CD4-positive, alpha-beta T cell treated with Interferon gamma for 1 hour (primary cell): ENCODE data around the gene PLA2G4A.

ENCODE experiments used
- DNase-seq: peaks from one replicate; pipeline ENCODE4 v3.0.0-alpha.2; 2020

PLA2G4A gene

DNA sequence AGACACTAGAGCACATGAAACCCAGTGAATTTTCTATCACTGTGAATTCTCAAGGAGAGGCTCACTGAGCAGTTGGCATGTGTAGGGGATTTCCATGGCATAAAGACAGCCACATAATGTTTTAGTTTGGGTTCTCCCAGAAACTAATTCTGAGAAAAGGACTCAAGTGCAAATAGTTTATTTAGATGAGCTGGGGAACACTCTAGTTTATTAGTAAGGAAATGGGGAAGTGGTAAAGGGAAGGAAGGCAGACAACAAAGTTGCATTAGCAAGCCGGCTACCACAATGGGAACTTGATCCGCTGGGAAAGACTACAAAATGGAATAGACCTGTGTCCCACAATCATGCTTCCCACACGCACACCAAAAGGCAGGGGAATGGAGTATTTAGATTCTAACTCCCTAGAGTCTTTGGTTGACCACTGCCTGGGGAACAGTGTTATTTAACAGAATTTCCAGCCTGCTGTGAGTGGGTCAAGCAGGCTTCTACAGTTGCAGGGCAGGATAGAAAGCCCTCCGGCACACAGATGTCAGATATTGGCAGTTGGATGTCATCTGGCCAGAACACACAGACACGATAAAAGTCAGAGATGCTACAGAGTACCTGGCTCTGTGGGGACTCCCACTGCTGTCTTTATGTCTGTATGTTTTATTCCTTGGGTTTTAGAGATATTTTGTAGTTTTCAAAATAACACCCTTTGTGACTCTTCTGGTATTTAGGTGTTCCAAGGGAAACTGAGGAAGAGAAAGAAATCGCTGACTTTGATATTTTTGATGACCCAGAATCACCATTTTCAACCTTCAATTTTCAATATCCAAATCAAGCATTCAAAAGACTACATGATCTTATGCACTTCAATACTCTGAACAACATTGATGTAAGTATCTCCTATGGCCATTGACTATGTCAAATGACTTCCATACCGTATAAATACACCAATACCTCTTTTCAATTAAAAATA lies 150.1 kb downstream of the PLA2G4A start:
- DNase-seq = no peak

DNA sequence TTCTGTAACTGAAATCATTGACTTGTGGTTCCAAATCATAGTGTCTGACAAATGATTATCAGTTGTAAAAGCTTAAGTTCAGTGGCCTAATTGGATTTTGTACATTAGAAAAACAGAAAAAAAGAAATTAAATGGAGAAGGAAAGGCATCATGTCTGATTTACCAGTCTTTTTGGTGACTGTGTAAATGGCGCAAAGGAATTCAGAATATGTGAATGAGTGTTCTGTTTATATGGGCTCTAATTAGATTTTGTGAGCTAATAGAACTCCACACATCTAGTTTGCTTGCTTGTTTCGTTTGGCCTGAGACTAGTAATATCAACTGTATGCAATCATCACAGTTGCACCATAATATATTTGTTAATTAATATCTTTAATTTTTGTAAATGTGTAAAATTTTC lies 151.7 kb downstream of the PLA2G4A start:
- DNase-seq = no peak

DNA sequence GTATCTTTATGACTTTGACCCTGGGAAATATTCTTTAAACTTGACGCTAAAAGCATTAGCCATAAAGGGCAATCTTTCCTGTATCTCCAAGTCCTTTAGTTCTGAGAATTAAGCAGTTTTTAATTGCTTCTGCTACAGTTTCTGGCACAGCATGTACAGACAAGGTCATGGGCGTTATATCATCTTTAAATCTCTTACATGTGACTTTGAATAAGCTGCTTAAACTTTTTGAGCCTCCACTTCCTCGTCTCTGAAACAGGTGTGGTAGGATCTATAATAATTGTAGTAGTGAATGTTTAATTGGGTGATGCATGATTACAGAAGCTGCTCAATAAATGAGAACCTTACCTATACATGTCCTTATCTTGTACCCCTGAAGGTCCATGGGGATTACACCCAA lies 153.4 kb downstream of the PLA2G4A start:
- DNase-seq = no peak

DNA sequence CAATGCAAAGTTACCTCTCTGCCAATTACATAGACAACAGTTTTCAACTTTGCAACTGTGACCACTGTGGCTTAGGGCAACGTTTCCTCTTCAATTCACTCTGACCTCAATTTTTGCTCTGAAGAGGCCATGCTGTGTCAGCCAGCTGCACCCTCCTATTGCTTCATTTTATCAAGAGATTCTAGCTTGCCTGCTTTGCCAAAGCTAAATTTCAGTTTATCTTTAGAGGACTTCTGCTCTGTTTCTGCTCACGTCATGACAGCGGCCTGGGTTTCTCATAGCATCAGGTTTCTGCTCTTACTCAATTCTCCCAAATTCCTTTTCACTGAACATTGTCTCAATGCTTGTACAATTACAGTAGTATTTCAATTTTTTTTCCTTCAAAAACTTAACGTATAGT lies 154.6 kb downstream of the PLA2G4A start:
- DNase-seq = no peak

DNA sequence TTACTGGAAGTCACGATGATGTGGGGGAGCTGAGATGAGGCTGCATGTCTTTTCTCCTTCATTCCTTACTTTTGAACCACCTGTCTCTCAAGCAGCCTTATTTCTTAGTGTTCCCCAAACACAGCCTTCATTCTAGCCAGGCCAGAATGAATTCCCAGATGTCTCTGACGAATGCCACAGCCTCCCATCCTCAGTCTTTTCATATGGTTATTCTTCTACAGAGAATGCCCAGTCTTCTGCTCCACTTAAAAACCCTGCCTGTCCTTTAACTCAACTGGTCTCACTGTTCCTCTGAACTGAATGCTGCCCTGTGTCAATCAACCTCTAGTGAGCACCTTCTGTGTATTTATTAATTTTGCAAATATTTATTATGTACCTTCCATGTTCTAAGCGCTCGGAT lies 156.2 kb downstream of the PLA2G4A start:
- no peak for DNase-seq

DNA sequence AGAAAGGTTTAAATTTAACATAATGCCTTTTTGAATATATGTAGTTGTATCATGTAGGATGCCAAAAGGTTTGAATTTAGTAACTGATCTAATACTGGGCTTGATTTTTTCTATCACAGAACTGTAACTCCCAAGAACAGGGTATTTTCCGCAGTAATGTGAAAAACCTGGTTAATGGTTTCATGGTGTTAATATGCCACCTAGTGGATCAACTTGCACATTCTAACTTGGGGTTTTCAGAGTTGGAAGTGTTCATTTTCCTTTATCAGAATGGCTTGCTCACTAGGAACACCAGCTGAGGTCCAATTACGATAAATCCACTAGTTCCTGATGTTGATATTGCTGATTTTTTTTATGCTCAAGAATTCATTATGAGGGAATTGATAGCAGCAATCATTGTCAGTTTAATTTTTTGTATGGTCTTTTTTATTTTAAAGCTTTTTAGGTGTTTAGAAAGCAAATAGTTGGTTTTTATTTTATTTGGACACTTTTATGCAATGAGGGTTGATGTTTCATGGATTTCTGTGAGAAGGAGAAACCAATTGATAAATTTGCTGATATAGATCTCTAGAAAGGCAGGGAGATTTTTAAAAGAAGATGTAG lies 157.2 kb downstream of the PLA2G4A start:
- no peak for DNase-seq

DNA sequence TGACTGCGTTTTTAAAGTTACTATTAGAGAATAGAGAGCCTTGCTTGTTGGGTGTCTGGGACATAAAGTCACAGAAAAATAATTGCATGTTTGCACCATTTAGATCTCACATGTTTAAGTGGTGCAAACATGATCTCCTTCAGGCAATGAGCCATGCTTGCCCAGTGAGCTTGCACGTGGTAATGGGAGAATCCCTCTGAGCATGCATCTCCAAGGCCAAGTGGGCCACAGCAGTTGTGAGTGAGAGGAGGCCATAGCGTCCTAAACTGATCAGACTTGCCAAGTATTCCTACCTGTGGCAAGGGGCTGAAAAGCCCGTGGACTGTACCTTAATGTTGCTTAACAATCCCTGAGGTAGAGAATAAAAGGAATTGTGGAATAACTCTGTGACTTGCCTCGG lies 158.3 kb downstream of the PLA2G4A start:
- DNase-seq = no peak

DNA sequence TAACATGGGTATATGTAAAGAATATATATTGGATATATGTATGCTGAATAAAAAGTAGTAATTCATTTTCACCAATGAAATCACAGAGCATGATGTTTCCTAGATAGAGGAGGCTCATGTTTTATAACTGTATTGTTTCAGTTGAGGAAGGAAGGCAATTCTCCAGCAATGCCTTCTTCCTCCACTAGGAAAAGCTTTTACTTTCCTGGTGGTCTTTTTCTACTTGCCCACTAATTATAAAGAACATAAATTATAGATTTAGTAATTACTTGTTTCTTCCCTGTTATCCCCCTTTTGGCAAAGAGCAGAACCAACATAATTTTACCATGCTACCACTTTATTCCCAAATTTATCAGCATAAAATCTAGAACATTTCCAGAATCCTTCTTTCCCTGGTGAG lies 159.0 kb downstream of the PLA2G4A start:
- no peak for DNase-seq

DNA sequence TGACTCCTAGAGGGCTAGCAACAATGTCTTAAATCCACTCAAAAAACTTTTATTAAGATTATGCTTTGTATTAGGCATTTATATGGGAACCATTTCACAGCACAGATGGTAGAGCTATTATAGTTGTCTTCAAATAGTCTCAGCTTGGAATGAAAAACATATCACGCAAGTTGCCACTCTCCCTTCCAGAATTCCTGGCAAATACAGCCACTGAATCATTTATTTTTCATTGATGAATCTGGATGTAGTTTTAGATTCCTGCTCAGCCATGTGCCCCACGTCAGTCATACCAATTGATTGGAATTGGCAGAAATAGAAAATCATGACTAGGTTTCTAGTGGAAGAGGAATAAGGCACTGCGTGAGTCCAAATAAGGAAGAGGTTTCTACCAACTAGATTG lies 165.2 kb downstream of the PLA2G4A start:
- no peak for DNase-seq

DNA sequence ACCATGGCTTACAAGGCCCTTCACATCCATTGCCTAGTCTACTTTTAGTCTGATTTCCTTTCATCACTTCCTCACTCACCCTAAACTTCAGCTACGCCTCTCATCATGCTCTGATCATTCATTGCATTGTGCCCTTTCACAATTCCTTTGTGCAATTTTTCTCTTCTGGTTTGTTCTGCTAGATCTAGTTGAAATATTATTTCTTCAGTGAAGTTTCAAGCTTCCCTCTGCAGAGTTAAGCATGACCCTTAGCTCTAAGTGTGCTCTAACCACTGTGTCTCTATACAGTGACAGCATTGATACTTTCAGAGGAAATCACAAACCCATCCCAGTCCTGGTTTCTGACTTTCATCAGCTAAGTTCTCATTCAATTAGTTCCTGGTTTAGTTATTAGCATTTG lies 166.1 kb downstream of the PLA2G4A start:
- no peak for DNase-seq

DNA sequence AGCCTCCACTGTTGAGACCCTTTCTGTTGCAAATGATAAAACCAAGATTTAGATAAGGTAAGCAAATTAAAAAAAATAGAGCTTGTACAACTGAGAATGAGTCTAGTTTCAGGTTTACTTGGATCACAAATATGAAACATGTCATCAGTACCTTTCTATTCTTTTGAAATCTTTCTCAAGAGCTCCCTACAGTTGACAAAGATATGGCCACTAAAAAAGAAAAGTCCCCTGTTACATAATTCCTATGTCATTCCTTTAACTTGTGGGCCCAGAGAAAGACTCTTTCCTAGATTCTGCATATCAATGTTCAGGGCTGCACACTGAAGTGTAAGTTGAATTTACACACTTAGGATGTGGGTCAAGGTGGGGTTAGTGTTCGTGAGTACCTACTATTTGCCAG lies 168.1 kb downstream of the PLA2G4A start:
- DNase-seq = no peak

DNA sequence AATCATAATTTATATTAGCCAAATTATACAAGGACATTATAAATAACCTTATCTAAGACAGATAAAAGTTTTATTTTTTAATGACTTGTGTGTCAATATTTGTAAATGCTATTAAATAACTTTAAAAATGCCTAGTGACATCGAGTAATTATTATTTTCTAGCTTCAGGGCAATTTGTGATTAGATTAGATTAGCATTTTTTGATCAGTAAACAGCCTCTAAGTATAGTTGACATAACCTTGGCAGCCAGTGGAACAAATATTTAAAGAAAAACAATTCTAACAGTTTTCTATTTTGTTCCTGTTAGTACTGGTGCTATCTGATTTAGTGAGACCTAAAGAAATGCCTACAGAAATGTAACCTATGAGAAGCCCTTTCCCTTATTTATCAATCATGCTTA lies 169.1 kb downstream of the PLA2G4A start:
- DNase-seq = no peak

DNA sequence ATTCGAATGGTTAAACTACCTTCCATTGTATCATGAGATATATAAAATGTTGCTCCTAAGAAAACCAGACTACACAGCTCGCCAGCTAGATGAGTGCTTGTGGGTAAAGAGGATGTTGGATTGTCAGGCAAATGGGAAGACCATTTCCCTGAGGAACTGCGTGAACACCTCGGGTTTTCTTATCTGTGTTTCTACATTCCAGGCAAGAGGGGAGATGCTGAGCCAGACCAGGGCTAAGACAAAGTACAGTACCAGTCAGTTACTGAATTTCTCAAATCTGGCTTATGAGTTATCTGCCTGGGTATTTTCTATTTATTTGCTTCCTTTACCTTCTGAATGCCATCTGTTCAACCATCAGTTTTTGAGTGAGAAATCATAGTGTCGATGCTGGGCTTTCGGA lies 170.8 kb downstream of the PLA2G4A start:
- no peak for DNase-seq

DNA sequence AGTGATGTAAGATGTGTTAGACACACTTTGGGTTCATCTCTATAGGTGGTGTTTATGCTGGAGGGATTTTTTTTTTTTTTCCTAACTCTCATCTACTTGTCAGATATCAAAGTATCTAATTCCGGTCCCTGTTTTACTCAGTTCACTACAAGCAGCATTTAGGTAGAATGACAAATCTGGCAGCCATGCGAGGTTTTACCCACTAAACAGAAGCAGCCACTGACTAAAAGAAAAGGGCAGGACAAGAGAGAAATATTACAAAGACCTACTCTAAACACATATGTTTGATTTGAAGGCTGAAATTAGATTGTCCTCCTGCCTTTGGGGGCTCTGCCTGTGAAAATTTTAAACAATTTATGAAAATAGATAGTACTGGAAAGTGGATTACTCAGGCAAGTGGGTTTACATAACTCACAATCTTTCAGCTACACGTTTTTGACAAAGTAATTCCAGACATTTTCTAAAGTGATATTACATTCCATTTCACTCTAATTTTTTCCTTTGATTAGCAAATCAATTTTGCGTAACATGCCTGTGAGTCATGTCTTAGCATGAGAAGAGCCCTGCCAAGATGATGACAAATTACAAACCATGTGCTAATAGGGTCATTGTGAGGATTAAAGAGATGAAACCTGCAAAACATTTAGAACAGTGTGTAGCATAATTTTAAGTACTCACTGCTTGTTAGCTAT lies 172.6 kb downstream of the PLA2G4A start:
- DNase-seq = no peak

DNA sequence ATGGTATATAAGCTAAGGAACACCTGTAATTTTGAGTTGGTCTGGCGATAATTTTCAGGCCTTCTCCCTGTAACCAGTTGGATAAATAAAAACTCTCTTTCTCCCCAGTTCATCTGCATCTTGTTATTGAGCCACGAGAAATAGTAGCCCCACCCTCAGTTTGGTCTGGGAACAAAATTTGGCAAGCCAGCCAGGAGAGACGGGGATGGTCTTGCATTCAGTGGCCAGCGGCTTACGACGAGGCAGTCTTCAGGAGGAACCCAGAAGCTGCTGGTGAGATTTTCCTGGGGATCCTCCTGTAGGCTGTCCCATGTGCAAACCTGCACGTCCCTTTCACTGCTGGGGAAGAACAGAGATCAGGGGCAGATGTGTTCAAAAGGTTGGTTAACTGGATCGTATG lies 174.6 kb downstream of the PLA2G4A start:
- no peak for DNase-seq

DNA sequence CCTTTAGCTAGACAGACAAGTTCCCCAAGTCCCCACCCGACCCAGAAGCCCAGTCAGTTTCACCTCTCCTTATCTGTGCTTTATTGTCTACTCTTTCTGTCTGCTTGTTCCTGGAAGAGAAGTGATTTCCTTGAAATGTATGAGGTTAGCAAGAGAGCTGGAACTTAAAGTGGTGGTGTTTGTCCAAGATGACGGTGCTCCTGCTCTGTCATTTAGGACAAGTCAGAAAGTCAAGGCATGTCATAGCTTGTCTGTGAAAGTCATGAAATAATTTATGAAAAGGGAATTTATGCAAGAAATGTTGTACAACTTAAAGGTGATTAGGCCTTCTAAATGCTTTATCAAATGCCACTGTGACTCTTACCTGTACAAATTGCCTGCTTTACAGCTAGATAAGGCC lies 178.1 kb downstream of the PLA2G4A start:
- DNase-seq = no peak

DNA sequence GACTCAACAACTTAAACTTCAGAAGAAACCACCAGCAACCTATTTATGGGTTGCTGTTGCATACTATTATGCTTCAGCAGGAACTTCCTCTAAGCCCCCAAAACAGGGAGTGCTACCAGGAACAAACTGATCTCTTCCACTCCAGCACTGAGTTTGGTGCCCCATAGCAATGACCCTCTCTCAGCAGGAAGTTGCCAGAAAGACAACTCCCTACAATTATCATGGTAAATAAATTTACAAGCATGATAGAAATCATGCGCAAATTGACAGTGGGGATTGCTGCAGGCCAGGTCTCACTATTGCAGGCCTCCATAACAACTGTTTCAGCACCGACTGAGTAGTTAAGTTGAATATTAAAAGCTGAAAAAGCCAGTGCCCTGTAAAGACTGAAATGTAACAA lies 180.6 kb downstream of the PLA2G4A start:
- DNase-seq = no peak

DNA sequence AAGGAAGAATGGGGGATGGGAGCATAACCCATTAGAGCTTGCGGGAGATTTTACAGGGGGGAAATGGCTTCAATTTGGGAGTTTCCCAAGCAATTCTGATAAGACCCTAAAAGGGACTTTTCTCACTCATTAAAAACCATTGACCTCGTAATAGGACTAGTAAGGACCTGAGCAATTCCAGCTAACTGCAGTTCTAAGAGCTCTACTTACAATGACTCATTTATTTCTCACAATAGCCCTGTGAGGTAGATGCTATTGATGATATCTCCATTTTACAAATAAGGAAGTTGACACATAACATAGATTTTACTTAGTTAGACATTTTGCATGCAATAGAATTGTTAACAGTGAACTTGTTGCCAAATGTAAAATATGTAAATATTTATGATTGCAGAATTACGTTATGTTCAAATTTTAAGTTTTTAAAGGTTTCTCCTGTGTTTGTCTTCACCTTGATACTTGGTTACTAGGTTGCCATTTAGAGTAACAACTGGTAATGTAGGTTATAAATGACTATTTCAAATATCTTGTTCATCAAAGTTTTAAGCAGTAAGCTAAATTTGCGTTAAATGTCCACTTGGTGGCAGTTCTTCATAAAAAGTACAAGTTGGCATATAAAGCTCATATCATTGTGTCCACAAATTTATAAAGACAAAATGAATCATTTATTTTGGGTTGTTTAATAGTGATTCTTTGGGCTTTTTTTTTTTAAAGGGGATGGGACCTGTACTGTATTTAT lies 182.0 kb downstream of the PLA2G4A start:
- no peak for DNase-seq

DNA sequence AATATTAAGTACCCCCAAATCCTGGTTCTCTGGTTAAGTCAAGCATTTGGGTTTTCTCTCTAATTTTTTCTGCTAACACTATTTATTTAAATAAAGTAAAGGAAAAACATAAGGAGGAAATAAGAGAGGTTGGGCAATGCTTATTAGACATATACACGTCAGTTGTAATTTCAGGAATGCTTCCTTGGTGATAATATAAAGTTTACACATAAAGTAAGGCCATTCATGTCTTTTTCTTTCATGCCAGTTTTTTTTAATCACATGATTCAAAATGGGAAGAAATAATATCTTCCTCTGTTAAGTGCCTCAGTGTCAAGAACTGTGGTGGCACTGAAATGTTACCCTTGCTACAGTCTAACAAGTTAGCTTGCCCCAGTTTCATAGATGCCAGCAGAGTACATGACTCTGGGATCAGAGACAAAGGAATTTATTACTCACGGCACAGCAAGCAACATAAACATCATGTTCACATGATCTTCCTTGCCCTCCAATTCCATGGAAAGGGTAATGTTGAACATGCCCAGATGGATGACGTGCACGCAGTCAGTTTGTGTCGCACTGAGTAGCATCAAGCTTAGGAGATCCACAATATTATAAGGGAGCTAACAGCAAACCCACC lies 184.9 kb downstream of the PLA2G4A start:
- no peak for DNase-seq

DNA sequence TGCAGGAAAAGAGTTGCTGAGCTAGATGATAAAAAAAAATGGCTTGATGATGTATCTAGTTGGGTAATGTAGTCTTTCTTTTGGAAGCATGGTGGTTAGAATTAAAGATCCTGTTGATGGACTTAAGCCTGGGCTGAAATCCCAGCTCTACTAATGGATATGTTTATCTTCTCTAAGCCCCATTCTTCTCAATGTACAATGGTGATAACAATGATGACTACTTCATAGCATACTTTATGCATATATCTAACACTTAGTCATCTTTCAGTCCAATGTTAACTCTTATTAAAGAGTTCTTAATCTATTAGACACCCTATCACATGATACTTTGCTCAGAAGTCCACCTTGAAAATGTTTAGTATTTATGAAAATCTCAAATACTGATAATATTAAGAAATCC lies 189.5 kb downstream of the PLA2G4A start:
- DNase-seq = no peak

DNA sequence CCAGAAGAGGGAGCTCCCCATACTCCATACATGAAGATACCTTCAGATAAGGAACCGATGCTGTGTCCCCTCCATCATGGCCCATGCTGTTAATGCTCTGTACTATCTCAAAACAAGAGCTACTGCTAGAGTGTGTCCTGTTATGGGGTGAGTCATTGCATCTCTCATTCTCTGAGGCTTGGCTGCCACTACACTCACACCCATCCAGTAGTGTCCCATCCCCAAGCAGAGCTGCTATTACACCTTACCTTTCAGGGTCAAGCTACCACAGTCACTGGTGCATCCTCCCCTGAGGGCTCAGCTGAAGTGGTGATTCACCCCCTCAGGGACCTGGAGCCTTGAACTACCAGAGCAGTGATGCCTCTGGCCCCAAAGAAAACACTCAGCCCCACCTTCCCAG lies 198.5 kb downstream of the PLA2G4A start:
- no peak for DNase-seq

DNA sequence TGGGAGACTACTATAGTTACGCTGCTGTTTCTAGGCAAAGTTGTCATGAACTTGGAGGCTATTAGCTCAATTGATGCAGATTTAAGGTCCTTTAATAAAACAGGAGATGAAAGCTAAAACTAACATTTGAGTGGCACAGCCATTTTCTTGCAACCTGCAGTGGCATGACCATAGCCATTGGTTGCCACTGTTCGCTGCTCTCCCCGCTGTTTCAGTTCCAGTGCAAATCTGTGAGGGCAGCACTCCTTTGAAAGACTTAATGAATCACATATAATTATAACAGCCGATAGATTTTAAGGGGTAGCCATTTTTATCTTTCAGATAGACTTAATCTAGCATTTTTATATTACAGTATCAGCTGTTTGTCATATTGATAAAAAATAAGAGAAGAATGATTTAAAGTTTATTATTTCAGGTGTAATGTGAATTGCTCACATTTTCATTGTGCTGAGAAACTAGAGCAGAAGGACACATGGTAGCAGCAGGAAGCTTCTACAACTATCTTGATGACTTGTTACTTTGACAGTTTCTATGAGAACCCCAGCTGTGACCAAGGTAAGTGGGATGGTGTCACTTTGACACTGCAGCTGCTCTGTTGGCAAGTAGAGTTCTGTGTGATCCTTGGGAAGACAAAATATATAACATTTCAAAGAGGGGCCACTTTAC lies 203.7 kb downstream of the PLA2G4A start:
- DNase-seq = no peak
